Endodermal cell (in vitro differentiated cells): Measurements from ENCODE around the gene DVL1. TPM values are rescaled to one million over a fixed set of nuclear protein-coding genes. Genes with fewer than 3 reads are reported as not detected.

Source experiments
- DNase-seq: peaks from one replicate; pipeline ENCODE4 v3.0.0-alpha.2; 2017
- H3K27ac ChIP-seq: 2 replicates; pipeline ENCODE4 v1.5.1; 2013; ENCODE audit warnings: mild to moderate bottlenecking, low read depth, low read length, moderate library complexity
- H3K27me3 ChIP-seq: 2 replicates; pipeline ENCODE4 v1.6.1; 2013; ENCODE audit warnings: mild to moderate bottlenecking, low read length, moderate library complexity; ENCODE audit not compliant: insufficient read depth, control insufficient read depth, poor library complexity, severe bottlenecking
- H3K36me3 ChIP-seq: 2 replicates; pipeline ENCODE4 v1.7.0; 2013; ENCODE audit warnings: mild to moderate bottlenecking, low read length, moderate library complexity; ENCODE audit not compliant: control insufficient read depth, insufficient read depth
- H3K4me1 ChIP-seq: one replicate; pipeline ENCODE4 v1.7.0; 2013; ENCODE audit warnings: low read length; ENCODE audit not compliant: control insufficient read depth, insufficient read depth
- H3K4me3 ChIP-seq: 2 replicates; pipeline ENCODE4 v1.5.1; 2013; ENCODE audit warnings: mild to moderate bottlenecking, low read length, moderate library complexity
- H3K9ac ChIP-seq: 2 replicates; pipeline ENCODE4 v1.6.1; 2013; ENCODE audit warnings: mild to moderate bottlenecking, low read length, moderate library complexity; ENCODE audit not compliant: poor library complexity, severe bottlenecking; ENCODE audit errors: extremely low read depth
- H3K9me3 ChIP-seq: 2 replicates; pipeline ENCODE4 v1.6.1; 2013; ENCODE audit warnings: mild to moderate bottlenecking, low read length, moderate library complexity; ENCODE audit not compliant: control insufficient read depth
- H3K27ac Mint-ChIP-seq: 2 replicates; pipeline ENCODE4 v1.8.0; 2020; ENCODE audit warnings: mixed read lengths
- H3K27me3 Mint-ChIP-seq: 2 replicates; pipeline ENCODE4 v1.8.0; 2021; ENCODE audit warnings: mild to moderate bottlenecking, mixed read lengths; ENCODE audit not compliant: insufficient read depth
- H3K36me3 Mint-ChIP-seq: 2 replicates; pipeline ENCODE4 v1.8.0; 2020; ENCODE audit warnings: low read depth, mixed read lengths
- H3K4me1 Mint-ChIP-seq: 2 replicates; pipeline ENCODE4 v1.8.0; 2020; ENCODE audit warnings: mixed read lengths
- H3K4me3 Mint-ChIP-seq: 2 replicates; pipeline ENCODE4 v1.8.0; 2020; ENCODE audit warnings: mild to moderate bottlenecking, moderate library complexity, mixed read lengths
- H3K9me3 Mint-ChIP-seq: 2 replicates; pipeline ENCODE4 v1.8.0; 2020; ENCODE audit warnings: mild to moderate bottlenecking, mixed read lengths
- WGBS, 2 experiments: methylation state at CpG; one replicate each; pipeline versions ENCODE4 v1.1.5 to v1.1.7; 2013; ENCODE audit warnings: missing lambda C conversion rate in 2 of 2, mixed read lengths in 1 of 2; ENCODE audit not compliant: insufficient coverage in 1 of 2, insufficient read length in 1 of 2; 5-methylcytosine and 5-hydroxymethylcytosine counted together
- total RNA-seq, 2 donors: library from RNA; stranded (reverse); fragmentation: NEBNext Ultra II Directional in 1 of 2; extraction: Animal tissue kit (Norgen Biotek cat#: 25700) in 1 of 2; gene quantifications; 2 replicates in 1 of 2; 3 replicates in 1 of 2; pipeline ENCODE4 v1.2.1, GENCODE V29; 2021
- TF ChIP-seq, protein P1 (sequence below): fragments of 200-600 bp; sonication (generic); conservative IDR thresholded peaks from 2 replicates; pipeline ENCODE4 v1.5.0; 2021; ENCODE audit warnings: antibody characterized with exemption, mild to moderate bottlenecking

Gene DVL1
- total RNA-seq, 2 donors from 2014 or later, result 71.9 to 73.3 TPM

DNA sequence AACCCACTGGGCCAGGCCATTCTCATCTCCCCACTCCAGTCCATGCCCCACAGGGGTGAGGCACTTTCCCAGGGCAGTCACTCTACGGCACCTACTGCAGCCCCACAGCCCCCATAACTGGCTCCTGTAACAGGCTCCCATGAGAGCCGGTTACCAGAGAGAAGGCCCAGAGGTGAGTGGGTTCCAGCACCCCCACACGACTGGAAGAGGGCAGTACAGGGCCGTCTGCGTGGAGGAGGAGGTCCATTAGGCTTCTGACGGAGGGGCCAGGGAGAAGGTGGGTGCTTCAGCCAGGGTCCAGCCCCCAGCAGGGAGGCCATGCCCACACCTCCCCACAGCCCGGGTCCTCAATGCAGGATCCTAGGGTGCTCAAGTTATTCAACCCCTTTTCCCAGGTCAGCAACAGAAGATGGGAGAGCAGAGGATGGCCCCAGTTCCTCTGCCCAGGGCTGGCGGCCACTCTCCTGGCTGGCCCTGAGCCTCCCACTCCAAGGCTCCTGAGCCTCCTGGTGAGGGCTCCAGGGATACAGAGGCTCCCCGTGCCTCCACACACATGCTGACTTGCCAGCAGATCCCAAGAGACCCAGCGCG lies 43.1 kb downstream of the DVL1 start:
- Histone ChIP-seq H3K4me3 (peak overlapping the region; percentile 79), H3K27me3 (no peaks in the 10 kb centered on the region), H3K4me1 (peaks cover 20% of the 10 kb centered on the region), H3K36me3 (peaks cover 8% of the 10 kb centered on the region), H3K9ac (no peak overlapping the region), H3K9me3 (no peaks in the 10 kb centered on the region), H3K27ac (peak overlapping the region; percentile 76)
- WGBS, 2 experiments, result 61 to 67% methylated on average over 4 to 11 of the region's 11 CpGs
- H3K27ac Mint-ChIP-seq, result peak overlapping the region; percentile 61
- no peaks in the 10 kb centered on the region for H3K27me3 Mint-ChIP-seq
- H3K9me3 Mint-ChIP-seq, result no peaks in the 10 kb centered on the region
- H3K4me1 Mint-ChIP-seq, result peaks cover 15% of the 10 kb centered on the region
- DNase-seq, result peak; percentile 76
- no peaks in the 10 kb centered on the region for H3K36me3 Mint-ChIP-seq
- TF ChIP-seq, protein P1, sequence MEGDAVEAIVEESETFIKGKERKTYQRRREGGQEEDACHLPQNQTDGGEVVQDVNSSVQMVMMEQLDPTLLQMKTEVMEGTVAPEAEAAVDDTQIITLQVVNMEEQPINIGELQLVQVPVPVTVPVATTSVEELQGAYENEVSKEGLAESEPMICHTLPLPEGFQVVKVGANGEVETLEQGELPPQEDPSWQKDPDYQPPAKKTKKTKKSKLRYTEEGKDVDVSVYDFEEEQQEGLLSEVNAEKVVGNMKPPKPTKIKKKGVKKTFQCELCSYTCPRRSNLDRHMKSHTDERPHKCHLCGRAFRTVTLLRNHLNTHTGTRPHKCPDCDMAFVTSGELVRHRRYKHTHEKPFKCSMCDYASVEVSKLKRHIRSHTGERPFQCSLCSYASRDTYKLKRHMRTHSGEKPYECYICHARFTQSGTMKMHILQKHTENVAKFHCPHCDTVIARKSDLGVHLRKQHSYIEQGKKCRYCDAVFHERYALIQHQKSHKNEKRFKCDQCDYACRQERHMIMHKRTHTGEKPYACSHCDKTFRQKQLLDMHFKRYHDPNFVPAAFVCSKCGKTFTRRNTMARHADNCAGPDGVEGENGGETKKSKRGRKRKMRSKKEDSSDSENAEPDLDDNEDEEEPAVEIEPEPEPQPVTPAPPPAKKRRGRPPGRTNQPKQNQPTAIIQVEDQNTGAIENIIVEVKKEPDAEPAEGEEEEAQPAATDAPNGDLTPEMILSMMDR, result no peak
- peak overlapping the region; percentile 66 for H3K4me3 Mint-ChIP-seq

DNA sequence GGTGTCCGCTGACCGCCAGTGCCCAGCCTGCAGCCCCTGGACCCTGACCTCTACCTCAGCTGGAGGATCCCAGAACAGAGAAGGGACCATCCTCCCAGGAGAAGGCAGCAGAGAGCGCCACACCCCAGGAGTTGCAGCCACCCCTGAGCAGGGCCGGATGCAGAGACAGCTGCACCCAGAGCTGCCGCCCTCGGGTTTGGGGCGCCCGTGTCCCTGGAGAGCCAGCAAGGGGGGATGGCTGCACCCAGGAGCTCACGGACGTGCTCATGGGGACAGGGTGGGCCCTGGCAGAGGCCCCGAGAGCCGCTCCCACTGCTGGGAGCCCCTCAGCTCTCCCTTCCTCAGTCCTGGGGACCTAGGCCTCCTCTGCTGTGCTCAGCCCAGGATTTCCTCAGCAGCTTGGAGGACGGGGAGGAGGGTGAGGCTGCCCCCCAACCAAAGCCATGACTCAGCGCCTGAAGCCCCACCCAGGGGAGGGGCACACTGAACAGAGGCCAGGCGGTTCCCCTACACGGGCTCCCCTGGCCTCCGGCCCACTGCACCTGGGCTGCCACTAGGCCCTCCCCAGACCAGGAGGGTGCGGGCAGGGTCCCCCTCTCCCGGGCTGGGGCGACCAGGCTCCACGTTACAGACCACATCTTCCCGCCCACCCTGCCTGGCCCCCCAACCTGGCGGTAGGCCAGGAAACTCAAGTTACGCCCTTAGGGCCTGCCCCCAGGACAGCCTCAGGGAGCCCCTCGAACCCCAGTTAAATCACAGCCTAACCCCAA lies 43.7 kb downstream of the DVL1 start:
- TF ChIP-seq, protein P1, result no peak
- H3K27me3 ChIP-seq, result no peaks in the 10 kb centered on the region
- H3K4me3 Mint-ChIP-seq, result peak overlapping the region; percentile 66
- no peaks in the 10 kb centered on the region for H3K9me3 Mint-ChIP-seq
- H3K27me3 Mint-ChIP-seq, result no peaks in the 10 kb centered on the region
- peaks cover 15% of the 10 kb centered on the region for H3K4me1 Mint-ChIP-seq
- H3K9ac ChIP-seq, result no peak overlapping the region
- H3K36me3 ChIP-seq, result peaks cover 2% of the 10 kb centered on the region
- peaks cover 20% of the 10 kb centered on the region for H3K4me1 ChIP-seq
- peak overlapping the region; percentile 76 for H3K27ac ChIP-seq
- H3K36me3 Mint-ChIP-seq, result no peaks in the 10 kb centered on the region
- H3K4me3 ChIP-seq, result peak overlapping the region; percentile 79
- H3K9me3 ChIP-seq, result no peaks in the 10 kb centered on the region
- no peak for DNase-seq
- H3K27ac Mint-ChIP-seq, result peak overlapping the region; percentile 61
- 70 to 75% methylated on average over 13 to 25 of the region's 25 CpGs for WGBS, 2 experiments

GRCh38 chr1:1304331-1305299 lies 44.6 kb downstream of the DVL1 start:
- Histone ChIP-seq H3K4me1 (peaks cover 20% of the 10 kb centered on the region), H3K27ac (peak overlapping the region; percentile 76), H3K27me3 (no peaks in the 10 kb centered on the region), H3K9me3 (no peaks in the 10 kb centered on the region), H3K36me3 (no peaks in the 10 kb centered on the region), H3K4me3 (no peak overlapping the region), H3K9ac (no peak overlapping the region)
- no peaks in the 10 kb centered on the region for H3K9me3 Mint-ChIP-seq
- H3K4me1 Mint-ChIP-seq, result peaks cover 15% of the 10 kb centered on the region
- TF ChIP-seq, protein P1, result no peak
- H3K36me3 Mint-ChIP-seq, result no peaks in the 10 kb centered on the region
- peak; percentile 91 for DNase-seq
- peak overlapping the region; percentile 44 for H3K27ac Mint-ChIP-seq
- H3K4me3 Mint-ChIP-seq, result peak overlapping the region; percentile 20
- 36 to 56% methylated on average over 16 to 29 of the region's 29 CpGs for WGBS, 2 experiments
- H3K27me3 Mint-ChIP-seq, result no peaks in the 10 kb centered on the region
